NCI-H226 (cell line): ENCODE results near the gene PDE9A.

Source experiments
- DNase-seq: peaks from one replicate; pipeline ENCODE4 v3.0.0-alpha.2; 2015

The PDE9A gene

GRCh38 chr21:42760951-42761751 lies 107.7 kb downstream of the PDE9A start:
- DNase-seq: no peak

GRCh38 chr21:42761776-42762335 lies 108.4 kb downstream of the PDE9A start:
- no peak for DNase-seq

GRCh38 chr21:42763581-42764442 lies 110.4 kb downstream of the PDE9A start:
- DNase-seq: no peak

- DNase-seq: no peak
Measured at GRCh38 chr21:42764443-42764760, 111.0 kb downstream of the PDE9A start.

- DNase-seq: no peak
Measured at GRCh38 chr21:42764883-42765282, 111.5 kb downstream of the PDE9A start.

GRCh38 chr21:42765656-42766055 lies 112.2 kb downstream of the PDE9A start:
- no peak for DNase-seq

GRCh38 chr21:42766739-42767560 lies 113.5 kb downstream of the PDE9A start:
- no peak for DNase-seq

- DNase-seq: no peak
Measured at GRCh38 chr21:42767561-42767835, 114.1 kb downstream of the PDE9A start.

GRCh38 chr21:42768324-42769121 lies 115.1 kb downstream of the PDE9A start:
- no peak for DNase-seq

- no peak for DNase-seq
Measured at GRCh38 chr21:42769183-42769819, 115.9 kb downstream of the PDE9A start.

GRCh38 chr21:42769820-42770716 lies 116.6 kb downstream of the PDE9A start:
- DNase-seq: no peak

- DNase-seq: no peak
Measured at GRCh38 chr21:42770717-42771502, 117.5 kb downstream of the PDE9A start.

GRCh38 chr21:42771503-42771805 lies 118.0 kb downstream of the PDE9A start:
- no peak for DNase-seq

- no peak for DNase-seq
Measured at GRCh38 chr21:42775123-42775522, 121.7 kb downstream of the PDE9A start.

GRCh38 chr21:42775891-42776290 lies 122.5 kb downstream of the PDE9A start:
- no peak for DNase-seq

GRCh38 chr21:42777064-42777756 lies 123.8 kb downstream of the PDE9A start:
- no peak for DNase-seq

- DNase-seq: no peak
Measured at GRCh38 chr21:42777757-42778344, 124.4 kb downstream of the PDE9A start.

- DNase-seq: no peak
Measured at GRCh38 chr21:42779431-42779861, 126.0 kb downstream of the PDE9A start.

- no peak for DNase-seq
Measured at GRCh38 chr21:42780617-42781016, 127.2 kb downstream of the PDE9A start.
